Measurements from ENCODE around the gene TBC1D7.

TBC1D7 gene

GRCh38 chr6:13294499-13295069 is 33.8 kb downstream of the TBC1D7 start:
- no peak for TF ChIP-seq MAX (IDR thresholded peaks at IDR 0.05; ENCODE audit: low read depth, low read length)
- TF ChIP-seq MYC (IDR thresholded peaks at IDR 0.05; ENCODE audit: low read depth, low read length), result no peak
- TF ChIP-seq CTCF (IDR thresholded peaks at IDR 0.05; ENCODE audit: low read depth, low read length), result no peak
- no peak for TF ChIP-seq POLR2A (IDR thresholded peaks at IDR 0.05; ENCODE audit: extremely low read depth, insufficient read length)
- DNase-seq (ENCODE audit: low read depth), result no peak
- H3K4me3 ChIP-seq (ENCODE audit: low read depth, low read length), result no peak overlapping the region

GRCh38 chr6:13292774-13293173 is 35.6 kb downstream of the TBC1D7 start:
- TF ChIP-seq CTCF (IDR thresholded peaks at IDR 0.05; ENCODE audit: low read depth, low read length), result no peak
- TF ChIP-seq MAX (IDR thresholded peaks at IDR 0.05; ENCODE audit: low read depth, low read length), result no peak
- no peak for TF ChIP-seq POLR2A (IDR thresholded peaks at IDR 0.05; ENCODE audit: extremely low read depth, insufficient read length)
- no peak for TF ChIP-seq MYC (IDR thresholded peaks at IDR 0.05; ENCODE audit: low read depth, low read length)

GRCh38 chr6:13290335-13290734 is 38.0 kb downstream of the TBC1D7 start:
- no peak for DNase-seq (ENCODE audit: low read depth)
- no peak overlapping the region for H3K4me3 ChIP-seq (ENCODE audit: low read depth, low read length)
- TF ChIP-seq POLR2A (IDR thresholded peaks at IDR 0.05; ENCODE audit: extremely low read depth, insufficient read length), result no peak
- no peak for TF ChIP-seq CTCF (IDR thresholded peaks at IDR 0.05; ENCODE audit: low read depth, low read length)
- TF ChIP-seq MYC (IDR thresholded peaks at IDR 0.05; ENCODE audit: low read depth, low read length), result no peak
- no peak for TF ChIP-seq MAX (IDR thresholded peaks at IDR 0.05; ENCODE audit: low read depth, low read length)

More at GRCh38 chr6:13292774-13293173, 35.6 kb downstream of the TBC1D7 start:
- no peak overlapping the region for H3K4me3 ChIP-seq (ENCODE audit: low read depth, low read length)
- no peak for DNase-seq (ENCODE audit: low read depth)

- H3K4me3 ChIP-seq (ENCODE audit: low read depth, low read length), result no peak overlapping the region
- TF ChIP-seq MYC (IDR thresholded peaks at IDR 0.05; ENCODE audit: low read depth, low read length) (no peak), POLR2A (IDR thresholded peaks at IDR 0.05; ENCODE audit: extremely low read depth, insufficient read length) (no peak), MAX (IDR thresholded peaks at IDR 0.05; ENCODE audit: low read depth, low read length) (no peak), CTCF (IDR thresholded peaks at IDR 0.05; ENCODE audit: low read depth, low read length) (no peak)
- no peak for DNase-seq (ENCODE audit: low read depth)
Observed at GRCh38 chr6:13289789-13290318, 38.5 kb downstream of the TBC1D7 start.

- DNase-seq (ENCODE audit: low read depth), result no peak
- no peak overlapping the region for H3K4me3 ChIP-seq (ENCODE audit: low read depth, low read length)
- TF ChIP-seq POLR2A (IDR thresholded peaks at IDR 0.05; ENCODE audit: extremely low read depth, insufficient read length), result no peak
- TF ChIP-seq CTCF (IDR thresholded peaks at IDR 0.05; ENCODE audit: low read depth, low read length), result no peak
- no peak for TF ChIP-seq MAX (IDR thresholded peaks at IDR 0.05; ENCODE audit: low read depth, low read length)
- no peak for TF ChIP-seq MYC (IDR thresholded peaks at IDR 0.05; ENCODE audit: low read depth, low read length)
Observed at GRCh38 chr6:13288969-13289391, 39.4 kb downstream of the TBC1D7 start.

Data from NB4 (cell line).